HAP-1 (cell line): Measurements from ENCODE around the gene INPP5A.
"Not testable (repeated sequence)": the region's sequence is repeated elsewhere in the genome, so short reads cannot be mapped to it uniquely, and the experiment has no call there.

Source experiments
- DNase-seq, 2 experiments: peaks; one replicate each; pipeline ENCODE4 v3.0.0-alpha.2; 2016 to 2020; ENCODE audit warnings: low spot score in 2 of 2
- H3K27me3 ChIP-seq: fragments of 250-450 bp; sonication (Bioruptor Pico); 2 replicates; pipeline ENCODE4 v1.5.1; 2020; ENCODE audit warnings: low read depth, mild to moderate bottlenecking, moderate library complexity
- H3K36me3 ChIP-seq: fragments of 250-450 bp; sonication (Bioruptor Pico); replicated peaks from 2 replicates; pipeline ENCODE4 v1.5.1; 2020; ENCODE audit warnings: mild to moderate bottlenecking
- H3K4me1 ChIP-seq: fragments of 250-450 bp; sonication (Bioruptor Pico); 2 replicates; pipeline ENCODE4 v1.5.1; 2020; ENCODE audit warnings: mild to moderate bottlenecking
- H3K4me3 ChIP-seq: fragments of 250-450 bp; sonication (Bioruptor Pico); 2 replicates; pipeline ENCODE4 v1.5.1; 2020; ENCODE audit warnings: mild to moderate bottlenecking, moderate library complexity
- H3K9me3 ChIP-seq: fragments of 250-450 bp; sonication (Bioruptor Pico); 2 replicates; pipeline ENCODE4 v1.5.1; 2020; ENCODE audit warnings: mild to moderate bottlenecking, moderate library complexity
- in situ Hi-C: fragments of 300-500 bp; cut with MboI; formaldehyde crosslinking; loops from 3 replicates; pipeline ENCODE4 v1.14.3; 2020; ENCODE audit warnings: low sequenced_read_pairs, inconsistent platforms, mixed read lengths

Gene INPP5A

DNA sequence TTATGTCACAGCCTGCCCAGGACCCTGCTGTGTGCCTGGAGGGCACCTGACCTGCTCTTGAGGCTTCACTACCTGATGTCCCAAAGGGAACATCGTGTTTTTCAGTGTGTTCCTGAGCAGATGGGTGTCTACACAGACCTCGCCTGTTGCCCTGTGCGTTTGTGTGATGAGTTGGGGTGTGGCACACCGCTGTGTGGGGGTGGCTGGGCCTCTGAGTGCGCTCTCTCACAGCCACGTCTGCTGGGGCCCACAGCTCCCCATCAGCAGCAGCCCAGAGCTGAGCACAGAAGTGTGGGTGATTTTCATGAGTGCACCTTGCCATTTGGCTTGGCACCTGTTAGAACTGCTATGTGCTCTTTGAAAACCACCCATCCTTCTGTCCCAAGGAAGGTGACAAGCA lies 126.8 kb downstream of the INPP5A start:
- Histone ChIP-seq H3K9me3 (no peaks in the 10 kb centered on the region), H3K4me1 (no peaks in the 10 kb centered on the region), H3K4me3 (no peak overlapping the region), H3K27me3 (no peaks in the 10 kb centered on the region), H3K36me3 (no peaks in the 10 kb centered on the region)
- in situ Hi-C loops, result no loop called here
- no peak for DNase-seq

DNA sequence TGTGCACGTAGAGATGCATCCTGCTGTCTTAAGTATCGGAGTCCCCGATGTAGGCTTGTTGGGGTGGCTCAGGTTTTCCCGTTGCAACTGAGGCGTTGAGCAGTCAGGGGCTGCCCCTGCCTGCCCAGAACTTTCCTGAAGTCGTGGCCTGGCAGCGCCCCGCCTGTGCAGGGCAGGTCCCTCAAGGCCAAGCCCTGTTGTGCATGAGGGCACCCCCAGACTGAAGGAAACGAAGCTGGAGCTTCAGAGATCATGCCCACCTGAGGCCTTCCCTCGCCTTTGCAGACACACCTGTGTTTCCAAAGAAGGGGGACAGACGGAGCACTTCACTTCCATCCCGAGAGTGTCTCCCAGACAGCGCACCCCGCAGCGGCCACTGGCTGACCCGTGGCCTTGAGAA lies 127.3 kb downstream of the INPP5A start:
- Histone ChIP-seq H3K27me3 (no peaks in the 10 kb centered on the region), H3K36me3 (no peaks in the 10 kb centered on the region), H3K4me3 (no peak overlapping the region), H3K4me1 (no peaks in the 10 kb centered on the region), H3K9me3 (no peaks in the 10 kb centered on the region)
- in situ Hi-C loops, result no loop called here
- no peak for DNase-seq

DNA sequence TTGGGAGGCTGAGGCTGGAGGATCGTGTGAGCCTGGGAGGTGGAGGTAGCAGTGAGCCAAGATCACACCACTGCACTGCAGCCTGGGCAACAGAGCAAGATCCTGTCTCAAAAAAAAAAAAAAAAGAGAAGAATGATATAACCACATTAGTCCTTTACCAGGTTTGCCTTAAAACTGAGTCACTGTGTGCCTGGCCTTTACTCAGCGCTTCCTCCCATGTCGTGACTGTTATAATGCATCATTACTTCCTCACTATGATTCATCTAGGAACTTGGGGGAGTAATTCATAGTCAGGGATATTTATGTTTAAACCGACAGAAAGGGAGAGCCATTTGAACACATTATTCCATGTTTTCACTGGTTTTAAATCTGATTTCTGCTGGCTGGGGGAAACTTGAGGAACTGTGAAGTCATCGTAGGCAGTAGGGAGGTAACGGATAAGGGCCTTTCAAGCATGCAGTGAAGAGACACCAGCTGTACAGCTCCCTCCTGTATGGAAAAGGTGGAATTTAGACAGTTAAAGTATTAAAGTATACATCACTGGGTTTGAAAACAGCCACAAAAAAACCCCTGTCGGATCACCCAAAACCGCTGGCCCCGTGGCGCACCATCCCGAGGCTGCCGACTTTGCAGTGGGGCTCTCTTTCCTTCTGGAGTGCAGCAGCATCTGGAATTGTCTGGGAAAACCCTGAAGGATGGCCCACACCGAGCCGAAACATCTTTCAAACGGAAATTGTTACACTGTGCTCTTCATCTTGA lies 128.5 kb downstream of the INPP5A start:
- Histone ChIP-seq H3K36me3 (no peaks in the 10 kb centered on the region), H3K4me1 (no peaks in the 10 kb centered on the region), H3K9me3 (no peaks in the 10 kb centered on the region), H3K27me3 (no peaks in the 10 kb centered on the region), H3K4me3 (no peak overlapping the region)
- DNase-seq, result no peak
- in situ Hi-C loops, result no loop called here

DNA sequence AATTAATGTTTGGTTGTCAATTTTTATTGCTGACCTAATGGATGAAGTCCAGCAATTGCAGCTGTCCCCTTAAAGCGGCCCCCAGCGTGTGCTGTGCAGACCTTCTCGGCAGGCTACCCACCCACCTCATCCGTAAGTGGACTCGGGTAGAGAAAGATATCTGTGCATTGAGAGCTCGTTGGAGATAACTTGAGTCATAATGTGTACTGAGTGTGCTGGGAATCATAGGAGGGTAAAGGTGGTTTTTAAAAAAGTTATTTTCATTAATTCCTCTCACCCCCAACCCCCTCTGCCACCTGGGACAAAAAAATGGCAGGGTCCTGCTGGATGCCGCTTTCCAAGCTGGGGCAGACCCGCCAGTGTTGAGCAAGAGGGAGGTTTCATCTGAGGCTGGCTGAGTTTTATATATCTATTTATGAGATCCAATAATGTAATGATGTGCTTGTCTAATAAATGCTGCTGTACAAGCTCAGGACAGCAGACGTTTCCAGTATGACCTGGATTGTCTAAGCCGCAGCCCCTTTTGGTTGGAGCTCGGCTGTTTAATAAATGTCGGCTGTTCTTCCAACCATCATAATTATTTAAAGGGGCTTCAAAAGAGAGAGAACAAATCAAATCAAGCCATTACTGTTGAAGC lies 129.2 kb downstream of the INPP5A start:
- in situ Hi-C loops, result no loop called here
- no peaks in the 10 kb centered on the region for H3K36me3 ChIP-seq
- no peaks in the 10 kb centered on the region for H3K27me3 ChIP-seq
- H3K4me1 ChIP-seq, result no peaks in the 10 kb centered on the region
- H3K9me3 ChIP-seq, result no peaks in the 10 kb centered on the region
- no peak for DNase-seq
- no peak overlapping the region for H3K4me3 ChIP-seq

DNA sequence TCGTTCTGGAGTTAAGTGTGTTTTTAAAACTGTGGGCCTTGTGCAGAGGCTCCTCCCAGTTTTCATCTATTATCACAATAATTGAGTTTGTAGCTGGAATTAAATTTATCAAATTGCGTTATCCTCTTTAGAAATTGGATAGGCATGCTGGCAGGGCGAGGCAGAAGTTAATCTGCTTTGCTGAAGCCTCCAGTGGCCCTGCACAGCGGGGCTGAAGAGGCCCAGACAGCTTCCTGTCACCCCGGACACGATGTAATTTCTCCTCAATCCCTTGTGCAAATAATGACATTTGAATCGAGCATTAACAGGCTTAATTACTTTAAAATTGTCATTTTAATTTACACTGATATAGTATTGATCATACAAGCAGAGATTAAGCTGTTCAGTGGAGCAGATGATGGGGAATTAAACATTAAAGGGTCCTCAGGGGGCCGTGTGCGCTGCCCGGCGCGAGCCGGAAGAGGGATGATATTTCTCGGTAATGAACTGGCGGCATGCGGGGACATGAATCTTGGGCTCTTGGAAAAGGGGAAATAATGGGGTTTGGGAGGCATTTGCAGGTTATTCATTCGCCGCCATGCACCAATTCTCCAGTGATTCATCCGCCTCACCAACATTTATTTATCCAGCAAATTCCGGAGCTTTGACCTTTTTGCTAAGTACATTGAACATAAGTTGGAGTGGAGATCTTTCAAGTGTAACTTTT lies 129.9 kb downstream of the INPP5A start:
- Histone ChIP-seq H3K9me3 (no peaks in the 10 kb centered on the region), H3K4me3 (no peak overlapping the region), H3K36me3 (no peaks in the 10 kb centered on the region), H3K4me1 (no peaks in the 10 kb centered on the region), H3K27me3 (no peaks in the 10 kb centered on the region)
- DNase-seq, result no peak
- in situ Hi-C loops, result no loop called here

DNA sequence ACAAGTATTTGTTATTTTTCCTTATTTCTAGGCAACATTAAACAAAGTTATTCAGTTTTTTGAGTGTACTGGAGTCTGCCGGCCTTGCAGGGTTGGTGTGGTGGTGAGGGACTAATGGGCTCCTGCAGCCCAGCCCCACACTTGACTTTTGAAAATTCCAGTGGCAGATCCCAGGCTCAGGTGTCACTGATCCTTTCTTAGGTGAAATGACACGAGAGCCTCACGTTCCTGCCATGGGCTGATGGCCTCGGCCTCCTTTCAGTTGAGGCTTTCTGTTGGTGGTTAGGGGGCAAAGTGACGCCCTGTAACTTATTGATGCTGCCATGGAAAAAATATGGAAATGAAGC lies 130.4 kb downstream of the INPP5A start:
- DNase-seq, result no peak
- no peaks in the 10 kb centered on the region for H3K4me1 ChIP-seq
- H3K9me3 ChIP-seq, result no peaks in the 10 kb centered on the region
- in situ Hi-C loops, result no loop called here
- H3K4me3 ChIP-seq, result no peak overlapping the region
- no peaks in the 10 kb centered on the region for H3K27me3 ChIP-seq
- H3K36me3 ChIP-seq, result no peaks in the 10 kb centered on the region

DNA sequence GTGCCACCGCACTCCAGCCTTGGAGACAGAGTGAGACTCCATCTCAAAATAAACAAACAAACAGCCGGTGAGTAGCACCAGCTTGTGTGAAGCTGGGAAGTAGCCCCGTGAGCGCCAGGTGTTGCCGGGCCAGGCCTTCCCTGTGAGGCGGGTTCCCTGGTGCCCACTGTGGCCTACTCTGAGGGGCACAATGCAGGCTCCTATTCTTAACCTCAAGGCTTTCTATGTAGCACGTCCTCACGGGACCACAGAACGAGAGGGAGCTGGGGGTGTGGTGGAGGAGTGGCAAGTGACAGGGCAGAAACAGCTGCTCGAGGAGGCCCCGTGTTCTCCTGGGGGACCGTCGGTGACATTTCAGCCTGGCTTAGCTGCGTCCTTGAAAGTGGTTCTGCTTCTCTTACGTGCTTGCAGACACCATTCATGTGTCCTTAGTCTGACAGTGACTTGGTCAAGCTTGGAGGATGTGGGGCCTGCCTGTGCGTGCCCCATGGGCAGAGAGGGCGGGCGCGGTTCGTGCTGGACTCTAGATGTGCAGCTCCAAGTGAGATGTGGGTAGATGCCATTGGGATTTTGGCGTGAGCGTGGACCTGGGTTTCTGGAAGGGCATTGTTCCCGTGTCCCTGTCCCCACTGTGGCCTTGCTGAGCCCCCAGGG lies 131.7 kb downstream of the INPP5A start:
- no peaks in the 10 kb centered on the region for H3K27me3 ChIP-seq
- H3K4me3 ChIP-seq, result no peak overlapping the region
- in situ Hi-C loops, result no loop called here
- no peaks in the 10 kb centered on the region for H3K4me1 ChIP-seq
- no peak for DNase-seq
- no peaks in the 10 kb centered on the region for H3K9me3 ChIP-seq
- no peaks in the 10 kb centered on the region for H3K36me3 ChIP-seq

DNA sequence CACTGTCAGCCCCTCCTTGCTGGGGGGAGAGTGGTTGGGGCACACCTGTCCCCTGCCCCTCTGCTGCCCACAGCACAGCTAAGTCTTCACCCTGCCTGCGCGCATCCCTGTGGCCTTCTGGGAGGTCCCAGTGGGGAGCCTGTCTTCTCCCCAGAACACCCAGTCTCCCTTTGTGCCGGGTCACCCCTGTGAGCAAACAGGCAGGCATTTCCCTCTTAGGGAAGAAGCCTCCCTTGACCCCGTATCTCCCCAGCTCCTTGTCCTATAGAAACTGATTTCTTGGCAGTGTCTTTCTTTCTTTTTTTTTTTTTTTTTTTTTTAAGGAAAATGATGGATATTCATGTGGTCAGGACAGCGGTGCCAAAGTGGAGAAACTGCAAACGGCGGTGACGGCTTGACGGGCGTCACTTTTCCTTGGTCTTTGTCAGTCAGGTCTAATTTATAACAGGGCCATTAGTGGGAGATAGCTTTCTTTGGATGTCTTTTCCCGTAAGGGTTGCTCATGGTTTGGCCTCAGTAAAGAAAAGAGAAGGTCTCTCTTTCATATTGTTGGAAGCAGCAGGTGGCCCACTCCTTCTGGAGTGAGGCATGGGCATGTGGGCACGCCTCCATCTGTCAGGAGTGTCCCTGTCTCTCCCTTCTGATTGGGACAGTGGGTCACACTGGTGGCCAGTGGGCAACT lies 133.1 kb downstream of the INPP5A start:
- in situ Hi-C loops, result no loop called here
- no peaks in the 10 kb centered on the region for H3K27me3 ChIP-seq
- no peaks in the 10 kb centered on the region for H3K9me3 ChIP-seq
- no peaks in the 10 kb centered on the region for H3K4me1 ChIP-seq
- H3K4me3 ChIP-seq, result no peak overlapping the region
- no peaks in the 10 kb centered on the region for H3K36me3 ChIP-seq
- no peak for DNase-seq

DNA sequence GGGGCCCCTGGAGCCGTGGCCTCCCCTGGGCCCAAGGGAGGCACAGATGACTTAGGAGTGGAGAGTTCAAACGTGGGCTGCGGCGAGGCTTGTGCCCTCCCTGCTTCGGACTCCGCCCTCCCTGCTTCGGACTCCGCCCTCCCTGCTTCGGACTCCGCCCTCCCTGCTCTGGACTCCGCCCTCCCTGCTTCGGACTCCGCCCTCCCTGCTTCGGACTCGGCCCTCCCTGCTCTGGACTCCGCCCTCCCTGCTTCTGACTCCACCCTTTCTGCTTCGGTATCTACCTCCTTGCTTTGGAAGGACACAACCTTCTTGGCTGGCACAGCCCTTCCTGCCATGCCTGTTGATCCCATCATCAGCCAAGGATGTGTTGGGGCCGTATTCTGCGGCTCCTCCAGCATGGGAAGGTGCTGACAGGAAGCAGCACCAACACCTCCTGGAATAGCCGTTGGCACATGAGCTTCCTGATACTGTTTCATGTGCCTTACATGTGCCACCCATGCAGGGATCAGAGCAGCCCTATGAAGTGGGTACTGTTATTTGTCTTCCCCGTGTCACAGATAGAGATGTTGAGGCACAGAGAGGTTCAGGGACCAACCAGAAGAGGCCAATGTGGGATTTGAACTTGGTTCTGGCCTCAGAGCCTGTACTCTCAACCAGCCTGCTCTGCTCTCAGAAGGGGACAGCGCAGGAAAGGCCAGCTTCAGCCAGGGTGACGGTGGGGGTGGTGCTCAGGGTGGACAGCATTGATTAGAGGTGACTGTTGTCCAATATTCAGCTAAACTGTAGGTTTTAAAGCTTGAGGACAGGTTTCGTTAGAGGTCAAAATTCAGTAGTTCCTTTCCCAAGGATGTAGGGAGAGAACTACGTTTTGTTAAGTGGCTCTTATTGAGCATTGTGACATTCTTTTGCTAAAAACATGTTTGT lies 133.9 kb downstream of the INPP5A start:
- DNase-seq, result no peak
- H3K9me3 ChIP-seq, result no peaks in the 10 kb centered on the region
- no peak overlapping the region for H3K4me3 ChIP-seq
- H3K27me3 ChIP-seq, result no peaks in the 10 kb centered on the region
- no peaks in the 10 kb centered on the region for H3K4me1 ChIP-seq
- no peaks in the 10 kb centered on the region for H3K36me3 ChIP-seq
- in situ Hi-C loops, result no loop called here

DNA sequence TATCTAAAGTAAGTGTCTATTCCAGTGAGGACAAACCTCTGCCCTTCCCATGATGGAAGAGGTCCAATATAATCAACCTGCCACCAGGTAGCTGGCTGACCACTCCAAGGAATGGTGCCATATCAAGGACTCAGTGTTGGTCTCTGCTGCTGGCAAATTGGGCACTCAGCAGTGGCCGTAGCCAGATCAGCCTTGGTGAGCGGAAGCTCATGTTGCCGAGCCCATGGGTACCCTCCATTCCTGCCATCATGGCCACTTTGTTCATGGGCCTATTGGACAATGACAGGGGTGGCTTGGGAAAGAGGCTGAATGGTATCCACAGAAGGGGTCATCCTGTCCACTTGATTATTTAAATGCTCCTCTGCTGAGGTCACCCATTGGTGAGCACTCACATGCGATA lies 136.2 kb downstream of the INPP5A start:
- H3K4me3 ChIP-seq, H3K36me3 ChIP-seq, DNase-seq, H3K4me1 ChIP-seq, H3K27me3 ChIP-seq, in situ Hi-C loops, H3K9me3 ChIP-seq: not testable (repeated sequence)

DNA sequence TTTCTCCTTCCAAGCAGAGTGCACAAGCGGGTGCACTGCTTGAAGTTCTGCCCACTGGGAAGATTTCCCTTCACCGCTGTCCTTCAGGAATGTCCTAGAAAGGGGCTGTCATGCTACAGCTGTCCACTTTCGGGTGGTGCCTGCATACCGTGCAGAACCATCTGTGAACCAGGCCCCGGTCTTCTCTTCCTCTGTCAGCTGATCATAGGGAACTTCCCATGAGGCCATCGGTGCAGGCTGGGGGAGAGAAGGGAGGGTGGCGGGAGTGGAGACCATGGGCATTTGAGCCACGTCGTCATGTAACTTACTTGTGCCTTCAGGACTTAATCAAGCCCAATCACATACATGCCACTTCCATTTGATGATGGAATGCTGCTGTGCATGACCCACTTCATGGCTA lies 136.7 kb downstream of the INPP5A start:
- DNase-seq, result no peak
- no peak overlapping the region for H3K4me3 ChIP-seq
- no peaks in the 10 kb centered on the region for H3K27me3 ChIP-seq
- no peaks in the 10 kb centered on the region for H3K4me1 ChIP-seq
- H3K9me3 ChIP-seq, result no peaks in the 10 kb centered on the region
- in situ Hi-C loops, result no loop called here
- no peaks in the 10 kb centered on the region for H3K36me3 ChIP-seq

DNA sequence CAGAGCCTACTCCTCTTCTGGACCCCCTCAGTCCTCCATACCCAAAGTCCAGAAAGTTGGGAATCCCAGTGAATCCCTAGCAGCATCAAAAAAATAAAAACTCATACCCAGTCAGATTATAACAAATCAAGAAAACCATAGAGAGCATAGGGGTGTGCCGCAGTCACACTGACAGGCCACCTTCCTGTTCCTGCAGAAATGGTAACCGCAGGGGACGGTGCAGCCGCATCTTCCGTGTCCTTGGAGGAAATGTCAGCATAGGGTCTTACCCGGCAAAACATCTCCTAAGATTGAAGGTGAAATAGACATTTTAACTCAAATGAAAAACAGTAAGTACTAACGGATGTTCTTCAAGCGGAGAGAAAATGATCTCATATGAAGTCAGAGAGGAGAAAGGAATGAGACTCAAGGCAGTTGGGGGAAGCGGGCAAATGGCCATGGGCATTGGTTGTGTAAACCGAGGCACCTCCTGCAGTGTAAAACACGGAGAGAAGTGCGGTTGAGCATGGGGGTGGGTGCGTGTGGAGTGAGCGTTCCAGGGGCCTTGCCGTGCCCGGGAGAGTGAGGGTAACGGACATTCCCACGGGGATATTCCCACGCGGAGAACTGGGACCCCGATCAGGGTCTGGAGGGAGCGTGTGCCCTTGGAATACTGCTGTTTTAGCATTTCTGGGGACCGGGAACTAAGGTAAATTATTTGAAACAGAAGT lies 137.6 kb downstream of the INPP5A start:
- Histone ChIP-seq H3K27me3 (no peaks in the 10 kb centered on the region), H3K4me1 (no peaks in the 10 kb centered on the region), H3K9me3 (no peaks in the 10 kb centered on the region), H3K36me3 (no peaks in the 10 kb centered on the region), H3K4me3 (no peak overlapping the region)
- in situ Hi-C loops, result no loop called here
- no peak for DNase-seq
